8988T (cell line): ENCODE results near the gene MYO1D.

Experiments
- DNase-seq: peaks from one replicate; pipeline ENCODE4 v3.0.0; 2011

Gene MYO1D

DNA sequence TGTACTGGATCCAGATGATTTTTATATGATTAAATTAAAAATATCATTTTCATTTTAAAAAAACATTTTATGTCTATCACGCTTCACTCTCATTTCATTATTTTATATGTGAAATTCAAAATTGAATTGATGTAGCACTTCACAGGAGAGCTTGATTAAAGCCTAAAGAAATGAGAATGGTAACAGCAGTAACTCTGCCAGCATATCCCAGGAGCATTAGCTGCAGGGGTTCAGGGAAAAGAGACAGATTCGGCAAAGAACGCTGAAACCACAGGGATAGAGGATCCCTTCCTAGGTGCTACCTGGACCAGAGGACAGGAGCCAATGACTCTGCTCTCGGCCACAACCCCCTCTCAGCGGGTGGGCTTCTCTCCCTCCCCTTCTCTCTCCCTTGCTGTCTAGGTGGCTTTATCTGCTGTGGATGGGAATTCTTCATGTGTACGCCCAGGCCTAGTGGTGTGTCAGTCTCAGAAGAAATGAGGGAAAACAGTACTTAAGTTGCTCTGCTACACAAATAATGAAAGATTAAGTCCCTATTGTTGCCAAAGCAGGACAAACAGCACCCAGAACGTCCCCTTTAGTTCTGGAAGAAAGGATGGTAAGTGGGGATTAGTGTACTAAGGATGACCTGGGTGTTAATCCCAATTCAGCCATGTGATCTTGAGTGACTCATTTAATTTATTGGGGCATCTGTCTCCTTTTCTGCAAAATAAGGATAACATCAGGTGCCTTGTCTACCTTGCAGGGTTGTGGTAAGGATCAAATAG lies 266.9 kb downstream of the MYO1D start:
- DNase-seq = no peak

GRCh38 chr17:32609085-32609484 lies 267.8 kb downstream of the MYO1D start:
- peak; percentile 22 for DNase-seq

DNA sequence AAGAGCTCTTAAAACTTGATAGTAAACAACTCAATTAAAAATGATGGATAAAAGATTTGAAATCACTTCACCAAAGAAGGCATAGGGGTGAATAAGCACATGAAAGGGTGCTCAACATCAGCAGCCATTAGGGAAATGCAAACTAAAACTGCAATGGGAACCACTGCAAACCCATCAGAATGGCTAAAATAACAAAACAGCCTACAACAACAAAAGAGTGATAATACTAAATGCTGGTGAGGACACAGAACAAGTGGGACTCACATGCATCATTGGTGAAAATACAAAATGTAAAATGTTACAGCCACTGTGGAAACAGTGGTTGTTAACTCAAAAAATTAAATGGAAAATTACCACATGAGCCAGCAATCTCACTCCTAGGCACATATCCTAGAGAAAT lies 268.7 kb downstream of the MYO1D start:
- no peak for DNase-seq

- no peak for DNase-seq
Observed at GRCh38 chr17:32604966-32605365, 272.0 kb downstream of the MYO1D start.

GRCh38 chr17:32602396-32602795 lies 274.5 kb downstream of the MYO1D start:
- no peak for DNase-seq

GRCh38 chr17:32601866-32602265 lies 275.1 kb downstream of the MYO1D start:
- DNase-seq = no peak

- no peak for DNase-seq
Observed at GRCh38 chr17:32596628-32597027, 280.3 kb downstream of the MYO1D start.

- no peak for DNase-seq
Observed at GRCh38 chr17:32596206-32596605, 280.7 kb downstream of the MYO1D start.

- no peak for DNase-seq
Observed at GRCh38 chr17:32593003-32593402, 283.9 kb downstream of the MYO1D start.

DNA sequence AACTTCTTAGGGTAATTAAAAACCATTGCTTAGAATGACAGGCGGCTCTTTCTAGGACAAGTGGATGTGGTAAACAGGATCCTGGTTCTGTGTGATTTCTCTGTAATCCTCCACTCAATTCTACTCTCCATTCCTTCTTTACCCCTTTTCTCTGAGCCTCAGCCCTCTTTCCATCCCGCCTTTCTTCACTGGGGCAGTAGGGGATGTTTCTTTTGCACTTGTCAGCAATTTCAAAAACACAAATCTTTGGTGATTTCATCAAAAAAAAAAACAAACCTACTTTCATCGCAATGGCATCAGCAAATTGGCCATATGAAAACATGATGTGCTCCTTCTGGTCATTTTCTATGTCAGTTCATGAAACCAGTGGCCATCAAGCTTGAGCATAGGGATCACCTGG lies 285.5 kb downstream of the MYO1D start:
- DNase-seq = no peak

DNA sequence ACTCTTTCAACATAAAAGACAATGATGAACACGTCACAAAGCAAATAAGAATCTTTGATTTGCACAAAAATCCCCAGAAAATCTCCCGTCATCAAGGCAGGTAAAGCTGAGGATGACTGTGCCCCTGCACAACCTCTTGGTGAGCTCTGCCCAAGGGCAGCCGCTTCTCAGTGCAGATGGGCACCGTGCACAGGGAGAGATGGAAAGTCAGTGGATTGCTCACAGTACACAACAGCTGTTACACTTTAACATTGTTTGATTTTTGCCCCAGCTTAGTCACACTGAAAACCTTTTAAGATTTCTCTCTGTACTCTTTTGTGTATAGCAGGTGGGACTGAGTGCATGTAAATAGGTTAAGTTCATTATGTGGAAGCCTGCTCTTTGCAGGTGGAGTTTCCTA lies 285.9 kb downstream of the MYO1D start:
- no peak for DNase-seq

DNA sequence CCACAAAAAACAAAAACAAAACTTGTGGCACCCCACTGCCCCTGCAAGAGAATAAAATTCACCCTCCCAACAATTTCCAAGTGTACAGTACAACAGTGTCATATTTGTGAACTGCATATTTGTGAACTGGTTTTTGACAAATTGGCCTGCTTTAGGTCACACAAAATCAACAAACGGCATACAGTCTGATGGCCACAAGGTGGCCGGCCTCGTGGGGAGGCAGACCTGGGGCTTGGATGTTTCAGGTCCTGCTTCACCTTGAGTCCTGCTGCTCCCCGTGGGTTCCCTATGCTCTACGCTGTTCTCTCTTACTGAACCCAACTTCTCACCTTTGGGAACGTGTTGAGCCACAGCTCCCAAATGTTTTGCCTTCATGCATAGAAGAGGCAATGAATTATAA lies 287.9 kb downstream of the MYO1D start:
- peak; percentile 28 for DNase-seq

- no peak for DNase-seq
Observed at GRCh38 chr17:32588135-32588534, 288.8 kb downstream of the MYO1D start.

DNA sequence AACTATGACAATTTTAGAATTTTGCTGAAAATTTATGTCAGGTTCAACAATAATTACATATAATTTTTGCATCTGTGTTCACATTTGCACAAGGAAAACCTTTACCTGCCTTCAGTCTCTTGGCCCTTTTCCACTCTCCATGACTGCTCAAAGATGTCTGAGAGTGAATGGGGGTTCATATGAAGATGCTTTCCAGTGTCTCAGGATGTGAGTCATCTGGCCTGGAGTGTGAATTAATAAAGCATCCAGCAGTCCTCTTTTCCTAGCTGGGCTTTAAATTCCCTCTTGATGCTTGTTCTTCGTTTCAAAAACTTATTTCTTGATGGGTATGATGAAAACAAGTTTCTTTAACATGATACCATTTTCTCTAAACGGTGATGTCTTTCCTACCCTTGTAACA lies 290.3 kb downstream of the MYO1D start:
- no peak for DNase-seq

- DNase-seq = no peak
Observed at GRCh38 chr17:32584792-32585191, 292.1 kb downstream of the MYO1D start.

DNA sequence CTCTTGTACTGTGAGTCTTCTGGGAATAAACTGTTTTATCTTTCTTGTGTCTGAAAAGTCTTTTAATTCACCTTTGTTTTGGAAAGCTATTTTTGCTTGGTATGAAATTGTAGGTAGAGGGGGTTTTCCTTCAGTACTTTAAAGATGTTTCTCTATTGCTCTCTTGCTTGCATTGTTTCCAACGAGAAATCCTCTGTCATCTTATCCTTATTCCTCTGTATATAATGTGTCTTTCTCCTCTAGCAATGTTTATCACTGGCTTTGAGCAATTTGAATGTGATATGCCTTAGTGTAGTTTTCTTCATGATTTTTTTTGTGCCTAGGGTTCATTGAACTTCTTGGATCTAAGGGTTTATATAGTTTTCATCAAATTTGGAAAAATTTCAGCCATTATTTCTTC lies 293.9 kb downstream of the MYO1D start:
- no peak for DNase-seq

- DNase-seq = no peak
Observed at GRCh38 chr17:32575852-32576251, 301.1 kb downstream of the MYO1D start.

- DNase-seq = no peak
Observed at GRCh38 chr17:32570081-32570396, 306.9 kb downstream of the MYO1D start.

DNA sequence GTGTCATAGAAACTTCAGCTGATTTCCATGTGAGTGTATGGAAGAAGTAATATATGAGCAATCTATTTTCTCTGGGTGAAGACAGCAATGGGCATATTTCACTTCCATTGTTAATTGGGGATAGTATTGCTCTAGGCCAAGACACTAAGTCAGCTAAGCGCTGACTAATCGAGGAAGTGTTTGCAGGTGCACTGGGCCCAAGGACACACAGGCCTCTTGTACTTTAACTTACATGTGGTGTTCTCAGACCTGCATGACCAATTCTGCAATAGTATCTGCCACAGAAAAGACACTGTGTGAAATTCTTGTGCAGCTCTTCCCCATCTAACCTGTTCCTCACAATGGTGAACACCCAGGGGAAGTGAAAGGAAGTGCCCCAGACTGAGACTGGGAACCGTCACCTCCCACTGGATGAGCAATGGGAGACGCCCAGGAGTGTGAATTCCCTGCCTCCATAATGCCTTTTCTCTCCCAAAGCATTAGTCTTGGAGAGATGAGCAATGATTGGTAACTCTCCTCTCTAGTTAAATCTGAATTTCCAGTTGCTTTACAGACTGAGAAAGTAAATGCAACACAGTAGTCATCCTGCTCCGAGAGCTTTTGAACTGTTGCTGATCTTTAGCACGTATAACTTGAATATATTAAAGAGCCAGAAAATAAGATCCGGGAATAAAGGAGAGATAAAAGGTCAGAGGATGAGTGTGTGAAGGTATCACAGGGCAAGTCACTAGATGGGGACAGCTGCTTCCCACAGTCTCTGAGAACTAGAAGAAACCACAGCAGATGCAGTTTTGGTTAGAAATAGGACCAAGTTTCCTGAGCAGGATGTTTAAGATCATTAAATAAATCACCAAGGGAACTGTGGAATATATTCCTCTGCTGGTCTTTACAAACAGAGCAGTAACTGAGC lies 307.5 kb downstream of the MYO1D start:
- no peak for DNase-seq

DNA sequence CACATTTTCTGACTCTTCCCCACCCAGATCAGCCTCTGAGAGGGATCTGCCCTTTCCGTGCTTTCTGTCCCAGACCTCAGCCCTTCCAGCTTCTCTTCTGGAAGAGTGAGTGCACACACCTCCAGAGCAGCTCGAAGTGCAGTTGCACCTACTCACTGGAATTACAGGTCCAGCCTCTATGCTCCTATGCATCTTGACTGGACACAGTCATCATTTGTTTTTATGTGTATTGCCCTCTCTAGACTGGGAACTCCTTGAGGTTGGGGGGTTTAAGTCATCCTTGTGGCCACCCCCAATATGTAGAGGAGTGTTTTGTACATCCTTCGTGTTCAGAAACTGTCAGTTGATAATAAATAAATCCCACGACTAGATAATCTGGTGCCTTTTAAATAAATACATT lies 308.2 kb downstream of the MYO1D start:
- no peak for DNase-seq

DNA sequence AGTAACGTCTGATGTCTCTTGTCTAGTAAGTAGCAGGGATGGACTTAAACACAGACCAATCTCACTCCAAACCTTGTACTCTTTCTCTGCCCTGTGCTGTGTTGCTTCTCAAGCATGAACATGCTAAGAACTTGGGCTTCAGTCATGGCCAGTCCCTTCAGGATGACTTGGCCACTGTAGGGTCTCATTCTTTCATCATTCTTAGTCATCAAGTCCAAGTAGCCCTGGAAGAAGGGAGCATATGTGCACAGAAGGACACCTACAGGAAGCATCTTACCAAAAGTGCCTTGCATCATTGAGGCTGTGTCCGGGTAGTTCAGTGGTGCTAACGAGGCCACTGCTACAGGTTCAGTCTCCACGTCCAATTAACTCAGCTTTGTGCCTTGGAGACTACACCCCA lies 309.4 kb downstream of the MYO1D start:
- no peak for DNase-seq

GRCh38 chr17:32567086-32567485 lies 309.8 kb downstream of the MYO1D start:
- no peak for DNase-seq

DNA sequence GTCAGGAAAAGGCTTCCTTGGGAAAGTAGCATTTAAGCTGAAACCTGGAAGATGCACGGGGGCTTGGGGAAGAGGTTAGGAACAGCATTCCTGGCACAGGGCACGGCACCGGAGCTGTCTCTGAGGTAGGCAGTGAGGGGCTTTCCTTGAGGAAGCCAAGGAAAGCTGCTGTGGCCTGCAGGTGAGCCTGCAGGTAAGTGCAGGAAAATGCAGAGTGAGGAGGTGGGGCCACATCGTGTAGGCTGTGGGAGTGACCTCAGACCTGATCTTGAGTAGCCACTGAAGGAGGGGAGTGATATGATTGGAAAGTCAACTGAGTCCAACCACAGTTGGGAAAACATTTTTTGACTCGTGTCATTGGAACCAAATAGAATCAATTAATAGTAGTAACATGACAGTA lies 310.6 kb downstream of the MYO1D start:
- DNase-seq = no peak

DNA sequence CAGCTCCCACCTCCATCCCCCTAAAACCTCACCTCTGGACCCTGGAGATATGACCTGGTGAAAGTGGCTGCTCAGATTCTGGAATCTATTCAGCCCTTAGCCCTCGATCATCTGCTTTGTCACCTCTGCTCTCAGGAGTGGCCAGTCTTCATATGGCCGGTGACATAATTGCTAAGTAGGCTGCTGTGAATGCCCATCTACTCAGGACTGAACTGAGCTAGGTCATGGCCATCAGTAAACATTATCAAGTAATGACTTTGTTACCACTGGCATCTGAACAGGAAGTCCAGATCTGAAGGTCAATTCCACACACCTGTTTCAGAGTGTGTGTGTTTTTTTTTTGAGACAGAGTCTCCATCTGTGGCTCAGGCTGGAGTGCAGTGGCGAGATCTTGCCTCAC lies 311.5 kb downstream of the MYO1D start:
- no peak for DNase-seq

- DNase-seq = no peak
Observed at GRCh38 chr17:32564325-32564724, 312.6 kb downstream of the MYO1D start.
